Measurements from ENCODE around the gene PFKP. TPM values are rescaled to one million over a fixed set of nuclear protein-coding genes. Genes with fewer than 3 reads are reported as not detected.
A peak's percentile ranks its signal among the peaks of the same experiment; 100 is the strongest.
"Not testable (repeated sequence)": the region's sequence is repeated elsewhere in the genome, so short reads cannot be mapped to it uniquely, and the experiment has no call there.

PFKP gene
- total RNA-seq, 2 experiments from 2014 or later, result 217 to 219 TPM

DNA sequence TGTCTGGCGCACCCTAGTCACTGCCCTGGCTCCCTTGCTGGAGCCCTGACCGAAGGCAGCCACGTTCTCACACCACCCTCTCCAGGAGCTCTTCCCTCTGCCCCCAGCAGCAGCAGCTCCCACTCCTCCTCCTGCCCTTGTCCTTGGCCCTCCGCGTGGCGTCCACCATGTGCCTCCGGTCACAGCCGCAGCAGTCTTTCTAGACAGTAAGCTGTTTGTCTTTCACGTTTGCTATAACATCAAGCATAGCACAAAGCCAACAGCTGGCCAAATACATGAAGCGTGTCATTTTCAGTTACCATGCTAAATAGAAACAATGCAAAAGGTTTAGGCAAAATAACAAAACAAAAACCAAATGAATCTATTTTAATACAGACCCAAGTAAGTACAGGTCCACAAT lies 101.9 kb downstream of the PFKP start:
- peak overlapping the region; percentile 46 for H3K27ac Mint-ChIP-seq
- intact Hi-C loops (cut with micrococcal nuclease), result no loop called here
- peaks cover 21% of the 10 kb centered on the region for H3K4me1 Mint-ChIP-seq (ENCODE audit: low read depth)
- no peaks in the 10 kb centered on the region for H3K9me3 Mint-ChIP-seq
- CTCF ChIA-PET, result no interaction called here
- H3K36me3 Mint-ChIP-seq (ENCODE audit: low read depth), result peaks cover 51% of the 10 kb centered on the region
- DNase-seq (no peak), ATAC-seq (no peak)
- TF ChIP-seq CTCF (IDR thresholded peaks at IDR 0.05), result no peak
- POLR2A ChIA-PET, result no interaction called here
- no peaks in the 10 kb centered on the region for H3K27me3 Mint-ChIP-seq
- no peak overlapping the region for H3K4me3 Mint-ChIP-seq

- no peak overlapping the region for H3K4me3 Mint-ChIP-seq
- CTCF ChIA-PET, result no interaction called here
- POLR2A ChIA-PET, result no interaction called here
- ATAC-seq (no peak), DNase-seq (no peak)
- peaks cover 21% of the 10 kb centered on the region for H3K4me1 Mint-ChIP-seq (ENCODE audit: low read depth)
- no peak overlapping the region for H3K27ac Mint-ChIP-seq
- H3K36me3 Mint-ChIP-seq (ENCODE audit: low read depth), result peaks cover 51% of the 10 kb centered on the region
- no peak for TF ChIP-seq CTCF (IDR thresholded peaks at IDR 0.05)
- H3K9me3 Mint-ChIP-seq, result no peaks in the 10 kb centered on the region
- H3K27me3 Mint-ChIP-seq, result no peaks in the 10 kb centered on the region
- intact Hi-C loops (cut with micrococcal nuclease), result no loop called here
Measured at GRCh38 chr10:3169673-3170072, 102.3 kb downstream of the PFKP start.

GRCh38 chr10:3171488-3171887 lies 104.1 kb downstream of the PFKP start:
- ATAC-seq; CTCF ChIA-PET; DNase-seq; POLR2A ChIA-PET; H3K27me3 Mint-ChIP-seq; H3K9me3 Mint-ChIP-seq; intact Hi-C loops (cut with micrococcal nuclease): not testable (repeated sequence)
- peak overlapping the region; percentile 87 for H3K27ac Mint-ChIP-seq
- H3K4me1 Mint-ChIP-seq (ENCODE audit: low read depth), result peaks cover 21% of the 10 kb centered on the region
- peak overlapping the region; percentile 91 for H3K4me3 Mint-ChIP-seq
- H3K36me3 Mint-ChIP-seq (ENCODE audit: low read depth), result peaks cover 35% of the 10 kb centered on the region

DNA sequence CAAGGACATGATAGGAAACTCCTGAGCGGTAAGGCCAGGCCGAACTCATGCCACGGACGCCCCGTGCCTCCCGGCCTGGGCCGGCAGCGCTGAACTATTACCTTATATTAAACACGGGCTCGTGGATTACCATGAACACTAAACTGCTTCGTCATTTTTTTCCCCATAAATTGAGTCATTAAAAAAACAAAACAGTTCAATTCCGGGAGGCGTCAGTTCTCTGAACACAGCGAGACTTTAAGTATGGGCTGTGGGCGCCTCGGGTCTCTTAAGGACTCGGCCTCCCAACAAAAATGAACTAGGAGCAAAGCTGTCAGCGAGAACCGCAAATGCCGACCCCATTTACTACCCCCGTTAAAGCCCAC lies 104.7 kb downstream of the PFKP start:
- POLR2A ChIA-PET, result interaction anchor here (0.6 to 2.1 kb wide), 9 partner anchors 9 to 613 kb away, joined by 3 to 7 read pairs (median 5); partner anchors contain the start of gene KLF6
- peak overlapping the region; percentile 87 for H3K27ac Mint-ChIP-seq
- H3K4me3 Mint-ChIP-seq, result peak overlapping the region; percentile 91

GRCh38 chr10:3172446-3173170 lies 105.3 kb downstream of the PFKP start, which contains the start of gene PITRM1:
Gene PITRM1, minus strand, starts transcription at chr10:3172782. Its CDS starts 10 bp downstream, at chr10:3172772.
- H3K27me3 Mint-ChIP-seq, result no peaks in the 10 kb centered on the region
- H3K36me3 Mint-ChIP-seq (ENCODE audit: low read depth), result peaks cover 30% of the 10 kb centered on the region
- no peaks in the 10 kb centered on the region for H3K9me3 Mint-ChIP-seq
- DNase-seq (peak; percentile 99), ATAC-seq (peak; percentile 95)
- intact Hi-C loops (cut with micrococcal nuclease), result no loop called here
- ChIA-PET CTCF (interaction anchor here (1.0 to 1.4 kb wide), 4 partner anchors 10 to 21 kb away, joined by 3 to 5 read pairs (median 4); no protein-coding TSS in a partner anchor), POLR2A (interaction anchor here (0.6 to 2.1 kb wide), 9 partner anchors 9 to 613 kb away, joined by 3 to 7 read pairs (median 5); partner anchors contain the start of gene KLF6)
- H3K4me1 Mint-ChIP-seq (ENCODE audit: low read depth), result peaks cover 21% of the 10 kb centered on the region
- no peak for TF ChIP-seq CTCF (IDR thresholded peaks at IDR 0.05)
- H3K27ac Mint-ChIP-seq, result peak within 1 kb of the TSS; percentile 87
- H3K4me3 Mint-ChIP-seq, result peak within 1 kb of the TSS; percentile 91

More for the DNA sequence above, 104.7 kb downstream of the PFKP start:
- TF ChIP-seq CTCF (IDR thresholded peaks at IDR 0.05), result no peak
- DNase-seq (peak; percentile 57), ATAC-seq (peak; percentile 0)
- Mint-ChIP-seq H3K27me3 (no peaks in the 10 kb centered on the region), H3K36me3 (ENCODE audit: low read depth) (peaks cover 34% of the 10 kb centered on the region), H3K9me3 (no peaks in the 10 kb centered on the region), H3K4me1 (ENCODE audit: low read depth) (peaks cover 21% of the 10 kb centered on the region)
- CTCF ChIA-PET, result interaction anchor here (1.0 kb wide), 1 partner anchor 10 kb away, joined by 5 read pairs; no protein-coding TSS in a partner anchor
- intact Hi-C loops (cut with micrococcal nuclease), result no loop called here

Data from activated CD8-positive, alpha-beta T cell treated with anti-CD3 and anti-CD28 coated beads for 36 hours (primary cell).